AG10803 (cell line): ENCODE data around the gene ADCY7.
"Not testable (repeated sequence)": the region's sequence is repeated elsewhere in the genome, so short reads cannot be mapped to it uniquely, and the experiment has no call there.

Source experiments
- DNase-seq: peaks from one replicate; pipeline ENCODE4 v3.0.0; 2010; ENCODE audit warnings: low read depth
- H3K4me3 ChIP-seq: 2 replicates; pipeline ENCODE4 v1.5.1; 2011; ENCODE audit warnings: mild to moderate bottlenecking, low read length, control low read depth
- CTCF ChIP-seq: conservative IDR thresholded peaks from 2 replicates; pipeline ENCODE4 v1.5.1; 2011; ENCODE audit warnings: mild to moderate bottlenecking, low read length, control low read depth, inconsistent platforms

The ADCY7 gene

DNA sequence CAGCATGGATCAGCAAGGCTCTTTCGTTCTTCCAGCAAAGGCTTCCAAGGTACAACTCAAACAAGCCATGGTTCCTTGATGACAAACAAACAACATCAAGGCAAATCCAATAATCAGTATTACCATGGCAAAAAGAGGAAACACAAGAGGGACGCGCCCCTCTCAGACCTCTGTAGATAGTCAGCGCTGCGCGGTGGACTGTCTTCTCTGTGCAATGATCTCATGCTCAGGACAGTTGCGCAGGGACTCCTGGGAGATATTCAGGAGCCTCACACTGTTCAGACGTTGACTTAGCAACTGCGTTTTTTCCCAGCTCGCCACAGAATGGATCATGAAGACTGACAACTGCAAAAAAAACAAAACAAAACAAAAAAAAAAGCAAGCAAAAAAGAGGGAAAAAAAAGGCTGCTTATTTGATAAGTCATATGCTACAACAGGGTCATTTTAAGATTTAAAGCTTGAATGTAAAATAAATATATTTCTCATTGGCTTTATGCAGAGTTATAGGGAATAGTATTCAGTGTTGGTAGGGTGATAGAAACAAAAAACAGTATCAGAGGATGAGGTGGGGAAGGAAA lies 37.1 kb upstream of the ADCY7 start:
- TF ChIP-seq CTCF = no peak
- H3K4me3 ChIP-seq = no peak overlapping the region
- no peak for DNase-seq

- no peak overlapping the region for H3K4me3 ChIP-seq
- TF ChIP-seq CTCF = no peak
- DNase-seq = peak; percentile 70
Measured at GRCh38 chr16:50234771-50235556, 31.4 kb upstream of the ADCY7 start.

GRCh38 chr16:50235581-50235980 lies 30.8 kb upstream of the ADCY7 start:
- TF ChIP-seq CTCF = no peak
- DNase-seq = no peak
- H3K4me3 ChIP-seq = no peak overlapping the region

DNA sequence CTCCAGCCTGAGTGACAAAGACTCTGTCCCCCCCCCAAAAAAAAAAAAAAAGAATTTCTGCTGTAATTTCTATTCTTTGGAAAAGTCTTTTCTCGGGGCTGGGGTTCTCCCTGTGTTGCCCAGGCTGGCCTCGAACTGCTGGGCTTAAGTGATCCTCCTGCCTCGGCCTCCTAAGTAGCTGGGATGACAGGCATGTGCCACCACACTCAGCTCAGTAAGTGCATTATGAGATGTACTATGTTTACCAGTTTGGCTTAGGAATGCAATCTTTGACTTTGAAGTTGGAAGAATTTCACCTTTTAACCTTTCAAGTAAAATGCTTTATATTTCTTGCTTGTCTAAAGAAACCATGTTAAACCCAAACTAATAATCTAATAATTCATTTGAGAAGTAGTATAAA lies 28.0 kb upstream of the ADCY7 start:
- no peak for DNase-seq
- TF ChIP-seq CTCF = no peak
- H3K4me3 ChIP-seq = no peak overlapping the region

DNA sequence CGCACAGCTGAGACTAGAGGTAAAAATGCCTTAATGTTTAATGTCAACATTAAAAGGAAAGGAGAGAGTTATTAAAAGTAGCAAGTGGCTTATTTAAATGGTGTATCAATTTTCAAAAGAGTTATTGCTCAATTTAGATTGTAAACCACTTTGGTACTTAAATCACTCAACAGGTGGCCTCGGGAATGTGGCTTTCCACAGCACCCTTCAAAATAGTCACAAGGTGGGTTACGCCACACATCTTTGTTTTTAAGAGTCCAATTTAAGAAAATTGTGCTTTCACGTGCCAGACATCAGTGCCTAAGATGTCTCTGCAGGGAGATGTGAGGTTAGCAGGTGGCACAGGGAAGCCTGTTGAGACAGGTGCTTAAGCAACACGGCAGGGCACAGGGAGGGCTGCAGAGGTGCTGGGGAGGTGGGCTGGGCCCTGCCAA lies 27.5 kb upstream of the ADCY7 start:
- no peak overlapping the region for H3K4me3 ChIP-seq
- DNase-seq = peak; percentile 20
- no peak for TF ChIP-seq CTCF

GRCh38 chr16:50243024-50243423 lies 23.3 kb upstream of the ADCY7 start:
- peak; percentile 93 for DNase-seq
- not testable (repeated sequence) for H3K4me3 ChIP-seq

DNA sequence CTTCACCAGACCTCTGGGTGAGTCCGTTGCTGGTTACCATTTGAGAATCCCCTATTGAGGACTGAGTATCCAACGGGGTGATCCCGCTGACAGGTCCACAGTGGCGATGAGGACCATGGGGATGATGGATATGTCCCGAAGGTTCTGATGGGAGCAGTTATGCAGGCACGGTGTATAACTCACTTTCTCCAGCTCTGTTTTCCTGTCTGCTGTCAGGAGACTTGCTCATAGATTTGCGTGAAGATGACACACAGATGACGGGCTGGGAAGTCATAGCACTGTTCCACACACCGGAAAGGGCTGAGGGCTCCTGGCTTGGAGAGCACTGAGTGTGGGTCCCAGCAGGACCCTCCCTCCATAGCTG lies 22.2 kb upstream of the ADCY7 start:
- DNase-seq = peak; percentile 34
- H3K4me3 ChIP-seq = no peak overlapping the region
- TF ChIP-seq CTCF = no peak
